HG03039 (cell line): Measurements from ENCODE around the gene IL13.
"Not testable (repeated sequence)": the region's sequence is repeated elsewhere in the genome, so short reads cannot be mapped to it uniquely, and the experiment has no call there.

Experiments
- ATAC-seq: cut with Tn5 transposase; IDR thresholded peaks from one replicate; pipeline ENCODE4 v1.9.1; 2021; ENCODE audit warnings: mild to moderate bottlenecking, moderate library complexity; ENCODE audit not compliant: unreplicated experiment

The IL13 gene

GRCh38 chr5:132657676-132658380 is at the start of gene IL13:
Gene IL13, plus strand, starts transcription at chr5:132658173. Its CDS starts 14 bp downstream, at chr5:132658187.
- no peak for ATAC-seq

- no peak for ATAC-seq
These were observed 46.0 kb upstream of the IL13 start for GRCh38 chr5:132611965-132612364.

- ATAC-seq, result no peak
These were observed 45.1 kb upstream of the IL13 start for GRCh38 chr5:132612846-132613245.

- no peak for ATAC-seq
These were observed 36.3 kb upstream of the IL13 start for GRCh38 chr5:132621699-132622098.

- no peak for ATAC-seq
These were observed 35.4 kb upstream of the IL13 start for GRCh38 chr5:132622608-132623007.

- no peak for ATAC-seq
These were observed 30.5 kb upstream of the IL13 start for GRCh38 chr5:132627470-132627869.

GRCh38 chr5:132628814-132629213 is 29.2 kb upstream of the IL13 start:
- no peak for ATAC-seq

GRCh38 chr5:132629230-132629944 is 28.6 kb upstream of the IL13 start:
- no peak for ATAC-seq

- ATAC-seq, result not testable (repeated sequence)
These were observed 24.4 kb upstream of the IL13 start for GRCh38 chr5:132633587-132633986.

- ATAC-seq, result peak; percentile 38
These were observed 22.1 kb upstream of the IL13 start for GRCh38 chr5:132635873-132636272.

GRCh38 chr5:132637241-132637640 is 20.7 kb upstream of the IL13 start:
- no peak for ATAC-seq

- peak; percentile 58 for ATAC-seq
These were observed 18.3 kb upstream of the IL13 start for GRCh38 chr5:132639706-132640130.

- ATAC-seq, result no peak
These were observed 17.4 kb upstream of the IL13 start for GRCh38 chr5:132640613-132641012.

- ATAC-seq, result peak; percentile 34
These were observed 16.7 kb upstream of the IL13 start for GRCh38 chr5:132641241-132641723.

- ATAC-seq, result no peak
These were observed 16.1 kb upstream of the IL13 start for GRCh38 chr5:132641841-132642240.

- no peak for ATAC-seq
These were observed 13.8 kb upstream of the IL13 start for GRCh38 chr5:132644177-132644576.

GRCh38 chr5:132646583-132647266 is 11.2 kb upstream of the IL13 start:
- no peak for ATAC-seq

- no peak for ATAC-seq
These were observed 10.5 kb upstream of the IL13 start for GRCh38 chr5:132647473-132647872.

- ATAC-seq, result no peak
These were observed 9.6 kb upstream of the IL13 start for GRCh38 chr5:132648355-132648754.

- ATAC-seq, result no peak
These were observed 6.0 kb upstream of the IL13 start for GRCh38 chr5:132651838-132652469.

GRCh38 chr5:132653716-132654115 is 4.3 kb upstream of the IL13 start:
- no peak for ATAC-seq
